Measurements from ENCODE around the gene WNT6.

WNT6 gene

DNA sequence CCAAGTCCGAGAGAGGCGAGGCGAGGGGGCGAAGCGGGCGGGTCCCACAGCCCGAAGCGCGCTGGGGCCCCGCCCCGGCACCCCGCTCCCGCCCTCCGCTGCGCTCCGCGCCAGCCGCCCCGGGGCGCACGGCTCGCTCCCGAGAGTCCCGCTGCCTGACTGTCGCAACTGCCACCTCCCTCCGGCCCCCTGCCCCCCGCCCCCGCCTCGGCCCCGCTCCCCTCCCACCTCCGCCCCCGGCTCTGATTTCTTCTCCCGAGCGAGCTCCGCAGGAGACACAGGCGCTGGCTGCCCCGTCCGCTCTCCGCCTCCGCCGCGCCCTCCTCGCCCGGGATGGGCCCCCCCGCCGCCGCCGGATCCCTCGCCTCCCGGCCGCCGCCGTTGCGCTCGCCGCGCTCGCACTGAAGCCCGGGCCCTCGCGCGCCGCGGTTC lies at the start of gene WNT6:
TSS of gene WNT6 (plus strand) at position 250 of the 432 bp plus-strand sequence. CDS start 233 bp downstream, outside the sequence.
- DNase-seq = no peak

- no peak for DNase-seq
Observed at GRCh38 chr2:218810256-218810655, 49.3 kb upstream of the WNT6 start.

DNA sequence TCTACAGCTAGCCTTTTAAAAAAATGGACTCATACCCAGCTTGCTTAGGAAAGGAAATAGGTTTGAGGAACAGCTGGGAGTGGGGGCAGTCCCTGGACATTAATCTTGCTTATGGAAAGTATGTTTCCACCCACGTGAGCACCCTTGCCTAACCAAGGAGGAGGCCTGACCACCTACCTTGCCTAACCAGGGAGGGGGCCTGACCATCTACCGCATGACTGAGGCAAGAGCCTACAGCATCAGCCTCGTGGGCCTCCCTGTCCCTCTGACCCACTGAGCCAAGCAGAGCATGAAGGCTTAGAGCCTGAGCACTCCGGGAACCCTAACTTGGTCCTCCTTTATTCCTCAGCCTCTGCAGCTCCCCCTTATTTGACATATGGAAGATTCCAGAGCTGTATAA lies 48.2 kb upstream of the WNT6 start:
- no peak for DNase-seq

GRCh38 chr2:218812096-218812815 lies 47.3 kb upstream of the WNT6 start:
- DNase-seq = no peak

- no peak for DNase-seq
Observed at GRCh38 chr2:218812861-218813260, 46.7 kb upstream of the WNT6 start.

- no peak for DNase-seq
Observed at GRCh38 chr2:218813771-218814460, 45.7 kb upstream of the WNT6 start.

DNA sequence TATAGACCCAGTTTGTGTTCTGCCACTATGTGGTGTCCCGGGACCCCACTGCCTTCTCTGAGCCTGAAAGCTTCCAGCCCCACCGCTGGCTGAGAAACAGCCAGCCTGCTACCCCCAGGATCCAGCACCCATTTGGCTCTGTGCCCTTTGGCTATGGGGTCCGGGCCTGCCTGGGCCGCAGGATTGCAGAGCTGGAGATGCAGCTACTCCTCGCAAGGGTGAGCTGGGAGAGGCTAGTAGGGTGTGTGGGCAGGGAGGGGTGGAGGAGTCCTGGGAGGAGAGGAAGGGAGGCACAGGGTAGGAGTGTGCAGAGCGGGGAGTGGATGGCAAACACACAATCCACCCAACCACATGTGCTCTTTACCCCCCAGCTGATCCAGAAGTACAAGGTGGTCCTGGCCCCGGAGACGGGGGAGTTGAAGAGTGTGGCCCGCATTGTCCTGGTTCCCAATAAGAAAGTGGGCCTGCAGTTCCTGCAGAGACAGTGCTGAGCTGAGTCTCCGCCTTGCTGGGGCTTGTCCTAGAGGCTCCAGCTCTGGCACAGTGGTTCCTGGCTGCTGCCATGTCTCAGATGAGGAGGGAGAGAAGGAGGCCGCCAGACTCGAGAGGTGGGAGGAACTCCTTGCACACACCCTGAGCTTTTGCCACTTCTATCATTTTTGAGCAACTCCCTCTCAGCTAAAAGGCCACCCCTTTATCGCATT lies 44.9 kb upstream of the WNT6 start:
- DNase-seq = no peak

GRCh38 chr2:218815244-218815637 lies 44.4 kb upstream of the WNT6 start:
- no peak for DNase-seq

DNA sequence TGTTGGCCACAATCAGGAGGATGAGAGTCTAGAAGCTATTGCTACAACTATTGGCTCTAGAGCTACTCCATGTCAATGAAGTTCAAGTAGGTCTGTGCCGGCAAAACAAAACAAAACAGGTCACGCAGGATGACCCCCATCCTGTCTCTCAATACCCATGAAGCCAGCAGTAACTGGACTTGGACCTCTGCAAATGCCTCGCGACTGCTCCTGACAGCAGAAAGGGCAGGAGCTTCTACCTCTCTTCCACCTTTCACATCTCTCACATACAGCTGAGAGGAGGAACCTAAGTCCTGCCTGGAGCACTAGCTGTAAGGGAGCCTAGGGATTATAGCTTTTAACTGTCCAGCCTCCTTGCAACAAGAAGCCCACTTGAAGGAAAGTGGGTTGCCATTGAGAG lies 44.0 kb upstream of the WNT6 start:
- DNase-seq = no peak

- no peak for DNase-seq
Observed at GRCh38 chr2:218816561-218817011, 43.0 kb upstream of the WNT6 start.

DNA sequence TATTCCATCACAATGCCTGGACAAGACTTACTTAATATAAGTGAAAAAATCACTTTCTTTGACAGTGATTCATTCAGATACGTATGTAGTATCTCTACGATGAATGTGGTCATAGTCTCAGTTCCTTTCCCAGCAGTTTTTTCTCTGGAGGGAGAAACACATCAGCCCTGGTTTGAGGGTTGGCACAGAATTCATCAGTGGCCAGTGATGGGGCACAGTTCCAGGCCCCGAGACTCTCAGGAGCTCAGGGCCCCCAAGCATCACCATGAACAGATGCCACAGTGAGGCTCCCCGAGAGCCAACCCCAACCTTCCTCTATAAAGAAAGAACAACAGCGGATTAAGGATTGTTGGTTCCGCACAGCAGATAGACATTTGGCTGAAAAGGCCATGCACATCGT lies 40.5 kb upstream of the WNT6 start:
- DNase-seq = no peak

DNA sequence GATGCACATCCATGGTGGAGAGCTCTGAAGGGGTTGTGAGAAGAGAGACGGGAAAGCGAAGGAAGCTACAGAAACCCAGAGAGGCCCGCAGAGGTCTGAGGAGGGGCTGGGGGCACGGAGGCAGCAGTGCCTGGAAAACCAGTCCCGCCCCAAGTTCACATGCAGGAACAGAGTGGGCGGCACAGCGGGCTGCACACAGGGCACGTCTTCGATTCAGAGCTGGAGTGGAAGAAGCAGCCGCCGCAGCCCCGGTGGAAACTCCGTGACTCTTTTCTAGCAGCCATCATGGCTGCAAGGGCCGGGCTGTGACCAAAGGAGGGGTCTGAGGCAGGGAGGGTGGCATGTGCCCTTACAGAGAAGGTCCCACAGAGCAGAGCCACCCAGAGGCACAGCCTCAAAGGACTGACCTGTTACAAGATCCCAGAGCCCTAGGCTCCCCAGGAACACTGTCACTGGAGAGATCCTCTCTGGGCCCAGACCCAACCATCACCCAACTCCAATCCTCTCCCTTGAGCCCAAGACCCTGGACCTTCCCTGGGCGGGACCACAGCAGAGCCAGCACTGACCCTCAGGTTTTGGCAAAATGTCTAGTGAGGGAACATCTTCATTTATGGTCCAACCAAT lies 38.7 kb upstream of the WNT6 start:
- no peak for DNase-seq

DNA sequence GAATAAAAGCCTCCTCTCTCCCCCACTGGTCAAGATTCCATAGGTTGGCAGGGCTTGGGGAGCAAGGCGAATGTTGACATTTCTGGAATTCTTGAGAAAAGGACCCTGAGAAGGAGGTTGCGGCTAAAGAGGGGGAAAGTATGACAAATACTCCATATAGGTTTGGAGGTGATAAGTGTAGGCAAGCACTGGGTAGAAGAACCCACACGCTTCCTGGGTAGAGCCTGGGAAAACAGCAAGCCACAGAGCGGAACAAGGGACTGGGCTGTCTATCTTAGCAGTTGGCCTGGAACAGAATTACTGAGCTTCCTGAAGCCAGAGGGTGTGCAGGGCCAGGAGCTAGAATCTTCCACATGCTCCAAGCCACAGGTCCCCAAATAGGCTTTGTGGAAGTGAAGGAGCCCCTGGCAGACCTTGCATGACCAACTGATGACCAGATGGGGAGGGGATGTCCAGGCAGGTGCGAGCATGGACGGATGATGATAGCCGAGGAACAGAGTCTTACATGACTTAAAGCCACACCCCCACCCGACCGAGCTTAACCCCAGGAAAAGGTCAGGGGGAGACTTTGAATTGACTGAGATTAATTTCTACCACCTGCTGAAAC lies 37.9 kb upstream of the WNT6 start:
- DNase-seq = no peak

DNA sequence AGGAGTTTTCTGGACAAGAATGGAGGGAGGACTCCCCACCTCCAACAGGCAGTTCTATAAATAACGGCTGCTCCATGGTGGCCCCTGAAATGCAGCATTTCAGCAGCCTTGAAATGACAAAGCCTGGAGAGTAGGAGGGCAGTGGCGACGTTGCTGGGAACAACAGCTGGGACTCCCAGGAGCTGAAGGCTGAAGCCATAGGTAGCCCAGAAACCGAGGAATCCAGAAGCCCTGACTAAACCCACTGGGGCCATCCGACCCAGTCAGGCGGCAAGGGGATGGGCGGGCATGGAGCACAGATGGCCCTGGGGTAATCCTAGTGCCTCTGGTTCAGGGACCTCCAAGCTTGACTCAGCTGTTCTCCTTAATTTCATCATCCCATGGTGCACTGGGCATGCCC lies 37.0 kb upstream of the WNT6 start:
- DNase-seq = no peak

DNA sequence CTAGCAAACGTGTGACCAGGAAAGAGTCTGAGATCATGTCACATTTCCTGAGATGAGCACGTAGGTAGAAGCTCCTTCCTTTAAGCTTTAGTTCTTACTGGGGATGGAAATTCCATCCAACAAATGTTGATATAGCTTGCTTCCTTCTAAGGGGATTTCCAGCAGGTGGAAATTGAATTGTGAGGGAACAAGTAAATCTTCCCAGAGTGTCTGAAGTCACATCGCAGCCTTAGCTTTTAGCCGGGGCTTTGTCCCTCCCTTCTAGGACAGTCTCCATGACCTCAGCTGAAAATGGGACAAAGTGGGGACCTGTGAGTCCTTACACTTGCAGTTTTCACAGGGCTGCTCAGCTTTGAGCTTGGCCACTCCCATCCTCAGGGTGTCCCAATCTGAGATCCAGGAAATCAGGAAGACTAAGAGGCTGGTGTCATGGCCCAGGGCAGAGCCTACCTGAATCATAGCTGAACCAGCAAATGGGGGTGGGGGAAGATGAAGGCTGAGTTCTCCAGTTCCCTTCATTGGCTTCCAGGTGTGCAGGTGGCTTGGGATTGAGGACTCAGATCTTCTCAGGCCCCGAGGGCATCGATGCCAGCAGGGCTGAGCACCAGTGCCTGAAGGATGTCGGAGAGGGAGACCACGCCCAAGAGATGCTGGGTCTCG lies 36.3 kb upstream of the WNT6 start:
- DNase-seq = no peak

DNA sequence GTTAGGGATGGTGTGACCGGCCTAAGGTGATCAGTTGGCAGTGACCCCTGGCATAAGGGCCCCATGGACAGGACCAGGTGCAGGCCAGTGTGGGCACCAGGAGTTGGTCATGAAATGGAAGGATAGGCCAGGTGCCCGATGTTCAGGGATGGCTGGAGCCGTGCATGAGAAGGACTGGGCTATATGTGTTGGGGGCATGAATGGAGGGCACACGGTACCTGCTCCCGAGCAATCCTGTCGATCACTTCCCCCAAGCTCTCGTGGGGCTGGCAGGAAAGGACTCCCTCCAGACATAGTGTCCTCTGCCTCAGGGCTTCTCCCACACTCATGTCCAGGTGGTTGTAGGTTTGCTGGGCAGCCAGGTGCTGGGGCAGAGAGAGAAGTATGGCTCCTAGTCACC lies 35.6 kb upstream of the WNT6 start:
- DNase-seq = no peak

- no peak for DNase-seq
Observed at GRCh38 chr2:218826791-218827190, 32.8 kb upstream of the WNT6 start.

GRCh38 chr2:218827701-218828476 lies 31.7 kb upstream of the WNT6 start:
- DNase-seq = no peak

DNA sequence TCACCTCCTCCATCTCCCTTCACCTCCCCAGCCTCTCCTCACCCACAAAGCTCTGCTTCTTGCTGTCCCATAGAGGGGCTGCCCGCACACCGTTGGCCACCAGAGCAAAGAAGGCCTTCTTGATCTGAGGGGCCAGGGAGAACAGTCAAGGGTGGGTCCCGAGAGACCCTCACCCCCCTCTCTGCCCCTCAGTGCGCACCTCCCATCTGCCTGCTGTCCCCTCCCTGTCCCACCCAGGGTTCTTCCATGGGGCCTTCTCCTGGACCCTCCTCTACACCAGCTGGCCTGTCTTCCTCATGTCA lies 31.2 kb upstream of the WNT6 start:
- no peak for DNase-seq

- peak; percentile 25 to 65 for DNase-seq
Observed at GRCh38 chr2:218829868-218830451, 29.6 kb upstream of the WNT6 start.

DNA sequence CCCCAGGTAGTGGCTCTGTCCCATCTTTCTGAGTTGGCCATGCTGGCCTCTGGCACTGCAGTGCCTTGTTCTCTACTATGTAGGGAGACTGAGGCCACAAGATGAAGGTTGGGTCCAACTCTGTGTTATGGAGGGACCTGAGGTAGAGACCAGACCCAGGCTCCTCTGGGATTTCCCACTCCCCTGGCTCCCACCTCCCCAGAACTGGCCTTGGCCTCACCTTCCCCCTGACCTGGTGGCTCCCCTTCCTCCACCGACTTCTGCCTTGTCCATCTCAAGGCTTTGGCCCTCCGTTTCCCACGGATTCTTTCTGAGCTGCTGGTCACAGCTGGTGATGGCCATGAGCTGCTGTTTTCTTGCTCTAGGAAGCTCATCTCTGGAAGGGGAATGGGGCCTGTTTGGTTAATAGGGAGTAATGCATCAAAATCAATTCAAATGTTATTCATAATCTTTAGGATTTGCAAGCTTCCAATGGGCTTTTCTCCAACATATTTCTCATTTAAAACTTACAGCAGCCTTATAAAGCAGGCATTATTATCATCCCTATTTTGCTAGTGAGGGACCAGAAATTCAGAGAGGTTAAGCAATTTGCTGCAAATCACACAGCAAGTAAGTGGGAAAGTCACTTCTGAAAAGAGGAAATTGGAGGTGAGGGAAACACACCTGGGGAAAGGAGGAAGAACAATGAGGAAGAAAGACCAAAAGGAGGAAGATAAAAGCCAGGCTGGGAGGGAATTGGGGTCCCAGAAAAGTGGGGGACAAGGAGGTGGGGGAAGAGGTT lies 28.9 kb upstream of the WNT6 start:
- DNase-seq = no peak
